GM19023 (cell line): Measurements from ENCODE around the gene EPHA4.

ENCODE experiments used
- ATAC-seq: cut with Tn5 transposase; IDR thresholded peaks from one replicate; pipeline ENCODE4 v1.9.1; 2021; ENCODE audit warnings: mild to moderate bottlenecking, moderate library complexity; ENCODE audit not compliant: unreplicated experiment

EPHA4 gene

GRCh38 chr2:221370076-221370856, 201.8 kb downstream of the EPHA4 start:
- no peak for ATAC-seq
